Esophagus squamous epithelium (tissue), 5 donors: ENCODE data around the gene DACH2. TPM values are rescaled to one million over a fixed set of nuclear protein-coding genes. Genes with fewer than 3 reads are reported as not detected.

Experiments used
- DNase-seq: peaks from one replicate; lab custom pipeline; 2025; lab: John Stamatoyannopoulos, UW
- H3K27ac ChIP-seq, 4 donors: fragments of 200-600 bp; sonication (generic); one replicate each; pipeline ENCODE4 v1.5.1; 2016 to 2019; ENCODE audit warnings: mild to moderate bottlenecking in 1 of 4
- H3K27me3 ChIP-seq, 4 donors: fragments of 200-600 bp; sonication (generic); 1 replicate in 3 of 4; 2 replicates in 1 of 4; pipeline versions ENCODE4 v1.5.1 to v1.6.0; 2017 to 2021; ENCODE audit warnings: antibody characterized with exemption in 1 of 4
- H3K36me3 ChIP-seq, 3 donors: fragments of 200-600 bp; sonication (generic); one replicate each; pipeline ENCODE4 v1.5.1; 2016 to 2019
- H3K4me1 ChIP-seq, 3 donors: fragments of 200-600 bp; sonication (generic); one replicate each; pipeline ENCODE4 v1.5.1; 2017 to 2019
- H3K4me3 ChIP-seq, 4 donors: fragments of 200-600 bp; sonication (generic); 1 replicate in 3 of 4; 2 replicates in 1 of 4; pipeline ENCODE4 v1.5.1; 2016 to 2019; ENCODE audit warnings: mild to moderate bottlenecking in 2 of 4, moderate library complexity in 1 of 4
- H3K9me3 ChIP-seq, 3 donors: fragments of 200-600 bp; sonication (generic); one replicate each; pipeline ENCODE4 v1.5.1; 2016 to 2019
- POLR2A ChIP-seq, 4 donors: fragments of 450-650 bp; IDR thresholded peaks; one replicate each; pipeline ENCODE4 v1.6.1; 2017; ENCODE audit warnings: antibody characterized with exemption in 4 of 4, mild to moderate bottlenecking in 4 of 4, moderate library complexity in 3 of 4
- WGBS, 2 donors: methylation state at CpG; one replicate each; pipeline ENCODE4 v1.1.5; 2018; 5-methylcytosine and 5-hydroxymethylcytosine counted together
- intact Hi-C: fragments of 100-400 bp; cut with DNase I; formaldehyde crosslinking; loops from one replicate; pipeline ENCODE4 v1.15.0; 2022
- total RNA-seq, 4 donors: library from RNA; depleted of rRNA; stranded (reverse); fragments of >200 nt; gene quantifications; one replicate each; pipeline ENCODE4 v1.1.0, GENCODE V29; 2016
- TF ChIP-seq, protein P1 (sequence below), 6 experiments: fragments of 450-650 bp in 4 of 6; fragments of 200-600 bp in 2 of 6; sonication (generic) in 2 of 6; IDR thresholded peaks; one replicate each; pipeline ENCODE4 v1.5.1; 2016 to 2019; ENCODE audit warnings: antibody characterized with exemption in 6 of 6, mild to moderate bottlenecking in 4 of 6, moderate library complexity in 4 of 6
- donor health status: DM: yes; HTN: yes; CAD: no.

Gene DACH2
- total RNA-seq, 4 donors from 2014 or later, result 1.3 TPM; not detected in 3

- H3K9me3 ChIP-seq, result no peaks in the 10 kb centered on the region
- TF ChIP-seq POLR2A (IDR thresholded peaks at IDR 0.05), result no peak
- TF ChIP-seq, protein P1, sequence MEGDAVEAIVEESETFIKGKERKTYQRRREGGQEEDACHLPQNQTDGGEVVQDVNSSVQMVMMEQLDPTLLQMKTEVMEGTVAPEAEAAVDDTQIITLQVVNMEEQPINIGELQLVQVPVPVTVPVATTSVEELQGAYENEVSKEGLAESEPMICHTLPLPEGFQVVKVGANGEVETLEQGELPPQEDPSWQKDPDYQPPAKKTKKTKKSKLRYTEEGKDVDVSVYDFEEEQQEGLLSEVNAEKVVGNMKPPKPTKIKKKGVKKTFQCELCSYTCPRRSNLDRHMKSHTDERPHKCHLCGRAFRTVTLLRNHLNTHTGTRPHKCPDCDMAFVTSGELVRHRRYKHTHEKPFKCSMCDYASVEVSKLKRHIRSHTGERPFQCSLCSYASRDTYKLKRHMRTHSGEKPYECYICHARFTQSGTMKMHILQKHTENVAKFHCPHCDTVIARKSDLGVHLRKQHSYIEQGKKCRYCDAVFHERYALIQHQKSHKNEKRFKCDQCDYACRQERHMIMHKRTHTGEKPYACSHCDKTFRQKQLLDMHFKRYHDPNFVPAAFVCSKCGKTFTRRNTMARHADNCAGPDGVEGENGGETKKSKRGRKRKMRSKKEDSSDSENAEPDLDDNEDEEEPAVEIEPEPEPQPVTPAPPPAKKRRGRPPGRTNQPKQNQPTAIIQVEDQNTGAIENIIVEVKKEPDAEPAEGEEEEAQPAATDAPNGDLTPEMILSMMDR (IDR thresholded peaks at IDR 0.05), result peak in 3 of 6 experiments; percentile 5 to 52 (median 31)
- H3K4me3 ChIP-seq, result no peak overlapping the region
- DNase-seq, result no peak
- H3K4me1 ChIP-seq, result no peaks in the 10 kb centered on the region
- no peaks in the 10 kb centered on the region for H3K36me3 ChIP-seq
- H3K27me3 ChIP-seq, result no peaks in the 10 kb centered on the region
- intact Hi-C loops, result no loop called here
- H3K27ac ChIP-seq, result no peak overlapping the region
- WGBS, 2 donors, result 4 to 10% methylated on average over 3 of the region's 3 CpGs
Observed at GRCh38 chrX:86133761-86134160, 14.5 kb upstream of the DACH2 start.

- no peak for DNase-seq
- 60 to 68% methylated on average over 3 of the region's 3 CpGs for WGBS, 2 donors
Observed at GRCh38 chrX:86137071-86137470, 11.2 kb upstream of the DACH2 start.

DNA sequence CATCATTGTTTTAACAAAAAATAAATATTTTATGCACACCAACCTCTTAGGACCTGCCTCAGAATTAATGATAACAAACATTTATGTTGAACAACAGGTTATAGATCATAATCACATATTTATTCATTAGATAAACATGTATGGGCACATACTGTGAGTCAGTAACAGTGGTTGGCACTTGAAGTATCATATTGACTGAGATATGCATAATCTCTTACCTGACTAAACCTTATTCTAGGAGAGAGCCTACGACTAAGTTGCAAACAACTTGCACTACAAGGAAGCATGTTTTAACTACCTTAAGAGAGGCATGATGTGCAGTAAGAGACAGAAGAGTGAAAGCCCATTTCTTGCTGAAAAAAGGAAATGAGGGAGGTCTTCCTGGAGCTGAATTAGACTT is 6.5 kb upstream of the DACH2 start:
- Histone ChIP-seq H3K36me3 (no peaks in the 10 kb centered on the region), H3K4me3 (no peak overlapping the region), H3K27ac (no peak overlapping the region), H3K27me3 (no peaks in the 10 kb centered on the region), H3K9me3 (no peaks in the 10 kb centered on the region), H3K4me1 (no peaks in the 10 kb centered on the region)
- WGBS, 2 donors, result 33 to 50% methylated on average over 1 of the region's 1 CpG
- intact Hi-C loops, result no loop called here
- TF ChIP-seq, protein P1 (IDR thresholded peaks at IDR 0.05), result no peak
- TF ChIP-seq POLR2A (IDR thresholded peaks at IDR 0.05), result no peak
- no peak for DNase-seq

More at GRCh38 chrX:86137071-86137470, 11.2 kb upstream of the DACH2 start:
- H3K4me1 ChIP-seq, result no peaks in the 10 kb centered on the region
- no peak for TF ChIP-seq POLR2A (IDR thresholded peaks at IDR 0.05)
- TF ChIP-seq, protein P1 (IDR thresholded peaks at IDR 0.05), result no peak
- no peaks in the 10 kb centered on the region for H3K27me3 ChIP-seq
- H3K27ac ChIP-seq, result no peak overlapping the region
- H3K4me3 ChIP-seq, result no peak overlapping the region
- intact Hi-C loops, result no loop called here
- H3K9me3 ChIP-seq, result no peaks in the 10 kb centered on the region
- no peaks in the 10 kb centered on the region for H3K36me3 ChIP-seq

DNA sequence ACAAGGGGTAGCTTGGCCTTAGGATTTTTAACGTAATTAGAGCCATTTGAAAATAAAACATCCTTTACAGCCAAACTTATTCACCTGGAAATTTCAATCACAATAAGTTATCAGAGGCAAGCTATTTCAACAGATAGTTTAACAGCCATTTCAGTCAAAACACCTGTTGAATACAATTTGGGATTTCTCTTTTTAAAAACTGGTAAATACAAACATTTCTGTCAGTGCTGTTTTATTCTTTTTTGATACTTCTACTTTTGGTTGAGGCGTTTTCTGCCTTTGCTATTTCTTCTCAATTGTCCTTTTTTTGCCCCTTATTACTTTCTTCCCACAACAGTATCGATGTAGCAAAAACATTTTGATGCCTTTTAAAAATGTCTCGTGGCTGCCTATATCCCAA is 2.1 kb upstream of the DACH2 start:
- no peak for TF ChIP-seq POLR2A (IDR thresholded peaks at IDR 0.05)
- TF ChIP-seq, protein P1 (IDR thresholded peaks at IDR 0.05), result no peak
- 56 to 96% methylated on average over 4 of the region's 4 CpGs for WGBS, 2 donors
- peaks cover 0 to 12% (median 0%) of the 10 kb centered on the region in 3 donors for H3K4me1 ChIP-seq
- no peaks in the 10 kb centered on the region for H3K36me3 ChIP-seq
- H3K9me3 ChIP-seq, result no peaks in the 10 kb centered on the region
- H3K4me3 ChIP-seq, result no peak overlapping the region
- intact Hi-C loops, result no loop called here
- no peak overlapping the region for H3K27ac ChIP-seq
- H3K27me3 ChIP-seq, result peaks cover 0 to 26% (median 0%) of the 10 kb centered on the region in 4 donors
- no peak for DNase-seq

GRCh38 chrX:86148594-86148993 is 343 bp downstream of the DACH2 start:
- no peaks in the 10 kb centered on the region for H3K9me3 ChIP-seq
- peak overlapping the region; percentile 25 to 61 (median 41) for H3K4me3 ChIP-seq
- intact Hi-C loops, result no loop called here
- TF ChIP-seq POLR2A (IDR thresholded peaks at IDR 0.05), result no peak
- TF ChIP-seq, protein P1 (IDR thresholded peaks at IDR 0.05), result no peak
- H3K27ac ChIP-seq, result no peak overlapping the region
- H3K4me1 ChIP-seq, result peaks cover 0 to 12% (median 0%) of the 10 kb centered on the region in 3 donors
- DNase-seq, result no peak
- WGBS, 2 donors, result 0 to 23% methylated on average over 15 to 18 of the region's 23 CpGs
- no peaks in the 10 kb centered on the region for H3K36me3 ChIP-seq
- H3K27me3 ChIP-seq, result peaks cover 0 to 32% (median 0%) of the 10 kb centered on the region in 4 donors
